IMR-90 (cell line): Measurements from ENCODE around the gene C1QTNF12. TPM values are rescaled to one million over a fixed set of nuclear protein-coding genes. Genes with fewer than 3 reads are reported as not detected.

ENCODE experiments used
- ATAC-seq: fragments of 200-7000 bp; cut with Tn5 transposase; 2 replicates; pipeline ENCODE4 v1.9.1; 2020; ENCODE audit warnings: low read depth, mild to moderate bottlenecking, moderate library complexity
- BruUV-seq: library from RNA; stranded (reverse); fragments of 400-500 nt; replicated peaks from 2 replicates; lab custom pipeline; 2021; lab: Mats Ljungman, UMichigan
- CTCF ChIA-PET: fragments of 300-600 bp; formaldehyde crosslinking; extraction: SDS; loops from one replicate; lab custom pipeline; 2021; ENCODE audit warnings: antibody characterized with exemption; lab: Yijun Ruan, JAX
- POLR2A ChIA-PET: fragments of 300-600 bp; sonication (Branson Sonifier 250); formaldehyde crosslinking; loops from one replicate; lab custom pipeline; 2022; ENCODE audit warnings: antibody characterized with exemption; ENCODE audit not compliant: unreplicated experiment; lab: Charles Lee
- DNase-seq: peaks from one replicate; pipeline ENCODE4 v3.0.0; 2013
- H2AFZ ChIP-seq: replicated peaks from 2 replicates; pipeline ENCODE3; 2013; ENCODE audit warnings: low read length, mild to moderate bottlenecking; ENCODE audit not compliant: poor library complexity
- H2AK5ac ChIP-seq: 2 replicates; pipeline ENCODE4 v1.6.1; 2013; ENCODE audit warnings: low read depth, low read length, inconsistent platforms
- H2AK9ac ChIP-seq: replicated peaks from 2 replicates; pipeline ENCODE3; 2013; ENCODE audit warnings: mild to moderate bottlenecking, low read depth, low read length, moderate library complexity; ENCODE audit not compliant: poor library complexity
- H2BK120ac ChIP-seq: 2 replicates; pipeline ENCODE4 v1.6.1; 2013; ENCODE audit warnings: low read depth, low read length, inconsistent platforms
- H2BK15ac ChIP-seq: 3 replicates; pipeline ENCODE4 v1.6.1; 2013; ENCODE audit warnings: low read depth, low read length, inconsistent platforms
- H2BK20ac ChIP-seq: 2 replicates; pipeline ENCODE4 v1.6.1; 2013; ENCODE audit warnings: low read depth, mild to moderate bottlenecking, inconsistent platforms, low read length, moderate library complexity
- H2BK5ac ChIP-seq: 2 replicates; pipeline ENCODE4 v1.6.1; 2013; ENCODE audit warnings: mild to moderate bottlenecking, low read depth, low read length, inconsistent platforms; ENCODE audit not compliant: poor library complexity, severe bottlenecking
- H3K14ac ChIP-seq: replicated peaks from 2 replicates; pipeline ENCODE4 v1.6.1; 2013; ENCODE audit warnings: low read depth, low read length, inconsistent platforms
- H3K18ac ChIP-seq: 2 replicates; pipeline ENCODE4 v1.6.1; 2013; ENCODE audit warnings: low read depth, low read length, control low read depth
- H3K23ac ChIP-seq: 2 replicates; pipeline ENCODE4 v1.6.1; 2013; ENCODE audit warnings: low read depth, low read length, inconsistent platforms
- H3K27ac ChIP-seq: 2 replicates; pipeline ENCODE4 v1.5.1; 2013; ENCODE audit warnings: mild to moderate bottlenecking, control low read depth, low read length; ENCODE audit not compliant: insufficient read depth
- H3K27me3 ChIP-seq: 2 replicates; pipeline ENCODE4 v1.6.1; 2013; ENCODE audit warnings: low read length; ENCODE audit not compliant: control insufficient read depth, insufficient read depth
- H3K36me3 ChIP-seq: 2 replicates; pipeline ENCODE4 v1.6.1; 2013; ENCODE audit warnings: low read length, mixed read lengths; ENCODE audit not compliant: control insufficient read depth, insufficient read depth
- H3K4ac ChIP-seq: 2 replicates; pipeline ENCODE4 v1.6.1; 2013; ENCODE audit warnings: low read depth, low read length, inconsistent platforms
- H3K4me1 ChIP-seq: 2 replicates; pipeline ENCODE4 v1.6.1; 2013; ENCODE audit warnings: low read length, mixed read lengths; ENCODE audit not compliant: control insufficient read depth, insufficient read depth
- H3K4me2 ChIP-seq: 2 replicates; pipeline ENCODE4 v1.6.1; 2013; ENCODE audit warnings: low read depth, mild to moderate bottlenecking, control low read depth, low read length, moderate library complexity
- H3K4me3 ChIP-seq: 2 replicates; pipeline ENCODE4 v1.5.1; 2013; ENCODE audit warnings: low read depth, mild to moderate bottlenecking, control low read depth, low read length, moderate library complexity; ENCODE audit not compliant: insufficient read depth
- H3K56ac ChIP-seq: 2 replicates; pipeline ENCODE4 v1.6.1; 2013; ENCODE audit warnings: low read length, inconsistent platforms; ENCODE audit not compliant: insufficient read depth; ENCODE audit errors: extremely low read depth
- H3K79me1 ChIP-seq, 2 experiments: 2 replicates each; pipeline ENCODE4 v1.6.1; 2013; ENCODE audit warnings: low read length in 2 of 2, inconsistent platforms in 1 of 2, low read depth in 1 of 2
- H3K9ac ChIP-seq: 2 replicates; pipeline ENCODE4 v1.6.1; 2013; ENCODE audit warnings: low read depth, low read length, control low read depth
- H3K9me1 ChIP-seq: 2 replicates; pipeline ENCODE4 v1.6.1; 2013; ENCODE audit warnings: low read length, inconsistent platforms; ENCODE audit not compliant: insufficient read depth
- H3K9me3 ChIP-seq: 2 replicates; pipeline ENCODE4 v1.6.1; 2013; ENCODE audit warnings: low read length; ENCODE audit not compliant: control insufficient read depth, insufficient read depth
- H4K20me1 ChIP-seq: 2 replicates; pipeline ENCODE4 v1.6.1; 2013; ENCODE audit warnings: low read length, inconsistent platforms; ENCODE audit not compliant: insufficient read depth
- H4K5ac ChIP-seq: 2 replicates; pipeline ENCODE4 v1.6.1; 2013; ENCODE audit warnings: mild to moderate bottlenecking, low read depth, low read length, control low read depth
- H4K8ac ChIP-seq, 2 experiments: 2 replicates each; pipeline ENCODE4 v1.6.1; 2013; ENCODE audit warnings: low read depth in 2 of 2, low read length in 2 of 2, control low read depth in 1 of 2, inconsistent platforms in 1 of 2
- H4K91ac ChIP-seq: 2 replicates; pipeline ENCODE4 v1.6.1; 2013; ENCODE audit warnings: low read depth, low read length, inconsistent platforms; ENCODE audit not compliant: insufficient read depth
- MXI1 ChIP-seq: IDR thresholded peaks from 2 replicates; pipeline ENCODE4 v1.6.1; 2012; ENCODE audit warnings: low read depth, mild to moderate bottlenecking, low read length, moderate library complexity, borderline replicate concordance
- SMC3 ChIP-seq: fragments of 150-350 bp; IDR thresholded peaks from 2 replicates; pipeline ENCODE4 v1.6.1; 2016; ENCODE audit warnings: low read depth, mild to moderate bottlenecking, antibody characterized with exemption, low read length, moderate library complexity
- WGBS, 2 experiments: methylation state at CpG; one replicate each; pipeline versions ENCODE4 v1.1.5 to v1.1.7; 2013; ENCODE audit warnings: missing lambda C conversion rate in 2 of 2; ENCODE audit not compliant: insufficient read length in 1 of 2; ENCODE audit errors: extremely low coverage in 2 of 2; 5-methylcytosine and 5-hydroxymethylcytosine counted together
- dilution Hi-C: fragments of 300-500 bp; cut with HindIII; formaldehyde crosslinking; loops from one replicate; pipeline ENCODE4 v1.14.3; 2018; ENCODE audit warnings: low sequenced_read_pairs; ENCODE audit not compliant: unreplicated experiment
- in situ Hi-C: fragments of 300-500 bp; cut with MboI; formaldehyde crosslinking; loops from 3 replicates; pipeline ENCODE4 v1.14.3; 2019; ENCODE audit warnings: low sequenced_read_pairs, inconsistent platforms, mixed read lengths
- intact Hi-C: fragments of 100-400 bp; cut with micrococcal nuclease; formaldehyde crosslinking; loops from 2 replicates; pipeline ENCODE4 v1.10.0; 2022
- polyA plus RNA-seq, 3 experiments: library from polyadenylated mRNA; depleted of rRNA; stranded (reverse); fragments of >200 nt; gene quantifications; 2 replicates each; pipeline ENCODE4 v1.2.3, GENCODE V29; 2012; ENCODE audit warnings: low replicate concordance in 1 of 3
- total RNA-seq: library from RNA; depleted of rRNA; stranded (reverse); fragments of >200 nt; gene quantifications from 2 replicates; pipeline ENCODE4 v1.2.3, GENCODE V29; 2012

C1QTNF12 gene
- total and polyA plus RNA-seq, 2 of the 4 experiments (the other 2 are of a cell fraction) = 0.36 to 1.1 TPM

DNA sequence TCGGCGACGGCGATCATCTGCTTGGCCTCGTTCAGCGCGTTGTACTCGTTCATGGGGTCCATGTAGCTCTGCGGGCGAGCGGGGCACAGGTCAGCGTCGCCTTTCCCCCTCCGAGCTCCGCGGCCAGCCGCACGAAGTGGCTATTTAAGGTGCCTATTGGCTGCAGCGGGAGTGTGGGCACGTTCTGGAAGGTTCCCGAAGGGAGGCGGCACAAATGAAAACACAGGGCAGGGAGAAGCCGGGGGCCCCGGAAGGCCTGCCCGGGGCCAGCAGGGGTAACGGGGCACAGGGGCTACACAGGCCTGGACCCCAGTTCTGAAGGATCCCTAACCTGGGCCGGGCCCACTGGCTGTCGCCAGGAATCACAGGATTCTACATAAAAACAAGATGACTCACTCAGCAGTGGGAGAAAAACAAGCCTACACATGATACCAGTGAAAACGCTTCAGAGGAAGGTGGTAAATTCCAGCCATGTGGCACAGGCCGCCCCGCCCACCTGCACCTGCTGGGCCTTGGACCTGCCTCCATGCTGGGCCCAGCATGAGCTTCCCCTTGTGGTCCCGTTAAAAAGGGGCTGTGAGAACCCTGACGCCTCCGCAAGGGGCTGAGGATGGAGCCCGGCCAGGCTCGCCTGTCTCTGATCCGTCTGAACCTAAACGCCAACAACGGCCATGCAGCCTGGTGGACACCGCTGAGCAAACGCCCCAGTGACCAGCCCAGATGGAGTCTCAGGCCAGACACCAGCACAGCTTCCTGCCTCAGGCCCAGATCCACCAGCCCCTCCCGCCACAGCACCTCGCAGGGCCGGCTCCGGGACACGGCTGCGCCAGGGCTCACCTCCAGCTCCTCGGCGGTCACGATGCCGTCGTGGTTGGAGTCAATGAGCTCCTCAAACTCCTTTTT, 28.6 kb downstream of the C1QTNF12 start:
- Histone ChIP-seq H3K9ac (no peak overlapping the region), H3K56ac (no peak overlapping the region), H3K9me1 (peaks cover 3% of the 10 kb centered on the region), H4K20me1 (peaks cover 16% of the 10 kb centered on the region), H3K4me3 (no peak overlapping the region), H2AFZ (no peak overlapping the region), H3K14ac (no peak overlapping the region), H4K8ac (no peak overlapping the region), H2AK9ac (no peak overlapping the region), H3K9me3 (no peaks in the 10 kb centered on the region), H4K5ac (no peak overlapping the region), H3K4ac (no peak overlapping the region), H2BK120ac (no peak overlapping the region), H3K4me1 (no peaks in the 10 kb centered on the region), H2BK15ac (no peak overlapping the region), H3K36me3 (peaks cover 56% of the 10 kb centered on the region), H4K91ac (no peak overlapping the region), H3K18ac (no peak overlapping the region), H2AK5ac (no peak overlapping the region), H3K23ac (no peak overlapping the region), H2BK5ac (no peak overlapping the region), H3K27me3 (no peaks in the 10 kb centered on the region), H3K79me1 (peaks cover 4 to 17% of the 10 kb centered on the region in 2 experiments; a peak in 3 of 4 replicates), H2BK20ac (no peak overlapping the region), H3K4me2 (no peak overlapping the region), H3K27ac (no peak overlapping the region)
- no peak for DNase-seq
- intact Hi-C loops = no loop called here
- in situ Hi-C loops = no loop called here
- WGBS, 2 experiments = 92% methylated on average over 40 of the region's 52 CpGs; no CpG with 5 or more reads in 1 of the 2 experiments
- ChIA-PET CTCF (no interaction called here), POLR2A (no interaction called here)
- TF ChIP-seq SMC3 (no peak), MXI1 (peak; percentile 56; the same call in 1 of the 2 replicates)
- ATAC-seq = no peak; the same call in 1 of the 2 replicates
- no TSS peak for BruUV-seq
- dilution Hi-C loops = no loop called here
